GOT3 (cell line): ENCODE data around the gene TRIM24.

Source experiments
- DNase-seq: peaks from one replicate; lab custom pipeline; 2025; ENCODE audit warnings: mixed read lengths; lab: John Stamatoyannopoulos, UW

The TRIM24 gene

GRCh38 chr7:138625084-138625848 lies 165.2 kb downstream of the TRIM24 start:
- DNase-seq = no peak

- DNase-seq = no peak
Measured at GRCh38 chr7:138625849-138626230, 165.8 kb downstream of the TRIM24 start.

GRCh38 chr7:138626846-138627245 lies 166.8 kb downstream of the TRIM24 start:
- no peak for DNase-seq

- no peak for DNase-seq
Measured at GRCh38 chr7:138627361-138627760, 167.3 kb downstream of the TRIM24 start.

GRCh38 chr7:138630059-138630610 lies 170.1 kb downstream of the TRIM24 start:
- DNase-seq = no peak

- no peak for DNase-seq
Measured at GRCh38 chr7:138632384-138632783, 172.3 kb downstream of the TRIM24 start.

- no peak for DNase-seq
Measured at GRCh38 chr7:138632826-138633602, 173.0 kb downstream of the TRIM24 start.
